BLaER1 treated with 17β-estradiol and CSF1 and Interleukin-3, amounts not matched to agents 10 nM and 100 nM (cell line): Measurements from ENCODE around the gene FARSA.
"Not testable (repeated sequence)": the region's sequence is repeated elsewhere in the genome, so short reads cannot be mapped to it uniquely, and the experiment has no call there.

Experiments used
- H3K27ac ChIP-seq, 11 experiments: shearing (Covaris generic); formaldehyde crosslinking; 2 replicates each; pipeline ENCODE4 v1.8.1; 2022
- H3K27me3 ChIP-seq, 11 experiments: shearing (Covaris generic); formaldehyde crosslinking; 2 replicates each; pipeline ENCODE4 v1.8.1; 2022
- H3K36me3 ChIP-seq, 11 experiments: shearing (Covaris generic); formaldehyde crosslinking; 2 replicates each; pipeline ENCODE4 v1.8.1; 2022
- H3K4me1 ChIP-seq, 10 experiments: shearing (Covaris generic); formaldehyde crosslinking; 2 replicates each; pipeline ENCODE4 v1.8.1; 2022
- H3K4me2 ChIP-seq, 11 experiments: shearing (Covaris generic); formaldehyde crosslinking; 2 replicates each; pipeline ENCODE4 v1.8.1; 2022
- H3K4me3 ChIP-seq, 10 experiments: shearing (Covaris generic); formaldehyde crosslinking; 2 replicates each; pipeline ENCODE4 v1.8.1; 2022
- H3K9ac ChIP-seq, 11 experiments: shearing (Covaris generic); formaldehyde crosslinking; 2 replicates each; pipeline ENCODE4 v1.8.1; 2022
- H3K9me3 ChIP-seq, 11 experiments: shearing (Covaris generic); formaldehyde crosslinking; replicated peaks in 1 of 11; 2 replicates each; pipeline ENCODE4 v1.8.1; 2022
- H4K20me1 ChIP-seq, 11 experiments: shearing (Covaris generic); formaldehyde crosslinking; 2 replicates each; pipeline ENCODE4 v1.8.1; 2022
- Cebpa-rat ChIP-seq, 11 experiments: shearing (Covaris generic); IDR thresholded peaks; 2 replicates each; pipeline ENCODE4 v1.8.1; 2022

FARSA gene

DNA sequence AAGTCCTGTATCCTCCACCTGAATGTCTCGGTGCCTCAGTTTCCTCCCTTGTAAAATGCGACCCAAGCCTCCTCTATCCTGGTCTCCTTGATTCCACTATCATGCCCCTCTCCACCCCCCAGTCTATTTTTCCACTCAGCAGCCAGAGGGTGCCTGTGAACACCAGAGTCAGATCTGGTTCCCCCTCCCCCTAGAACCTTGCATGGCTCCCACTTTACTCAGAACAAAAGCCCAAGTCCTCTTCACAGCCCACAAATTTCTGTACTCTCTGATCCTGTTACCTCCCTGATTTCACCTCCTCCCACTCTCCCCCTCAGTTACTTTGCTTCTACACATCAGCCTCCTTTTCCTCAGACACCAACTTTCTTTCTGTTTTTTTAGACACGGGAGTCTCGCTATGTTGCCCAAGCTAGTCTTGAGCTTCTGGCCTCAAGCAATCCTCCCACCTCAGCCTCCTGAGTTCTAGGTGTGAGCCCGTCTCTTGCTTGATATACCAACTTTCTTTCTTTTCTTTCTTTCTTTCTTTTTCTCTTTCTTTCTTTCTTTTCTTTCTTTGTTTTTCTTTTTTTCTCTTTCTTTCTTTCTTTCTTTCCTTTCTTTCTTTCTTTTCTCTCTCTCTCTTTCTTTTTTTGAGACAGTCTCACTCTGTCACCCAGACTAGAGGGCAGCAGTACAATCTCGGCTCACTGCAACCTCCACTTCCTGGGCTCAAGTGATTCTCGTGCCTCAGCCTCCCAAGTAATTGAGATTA lies 36.7 kb upstream of the FARSA start:
- Histone ChIP-seq H3K9me3 (no peaks in the 10 kb centered on the region), H3K36me3 (no peaks in the 10 kb centered on the region), H3K27ac (no peak overlapping the region), H3K4me1 (peaks cover 19 to 36% (median 31%) of the 10 kb centered on the region in 10 experiments), H3K27me3 (no peaks in the 10 kb centered on the region), H3K9ac (0 out of 22 replicates have a peak overlapping the region, but pooled peaks of 1 of the 11 experiments have one; percentile 28), H3K4me2 (no peak overlapping the region; a peak in 1 of 22 replicates), H3K4me3 (no peak overlapping the region), H4K20me1 (no peaks in the 10 kb centered on the region)
- no peak for TF ChIP-seq Cebpa-rat (IDR thresholded peaks at IDR 0.05)

DNA sequence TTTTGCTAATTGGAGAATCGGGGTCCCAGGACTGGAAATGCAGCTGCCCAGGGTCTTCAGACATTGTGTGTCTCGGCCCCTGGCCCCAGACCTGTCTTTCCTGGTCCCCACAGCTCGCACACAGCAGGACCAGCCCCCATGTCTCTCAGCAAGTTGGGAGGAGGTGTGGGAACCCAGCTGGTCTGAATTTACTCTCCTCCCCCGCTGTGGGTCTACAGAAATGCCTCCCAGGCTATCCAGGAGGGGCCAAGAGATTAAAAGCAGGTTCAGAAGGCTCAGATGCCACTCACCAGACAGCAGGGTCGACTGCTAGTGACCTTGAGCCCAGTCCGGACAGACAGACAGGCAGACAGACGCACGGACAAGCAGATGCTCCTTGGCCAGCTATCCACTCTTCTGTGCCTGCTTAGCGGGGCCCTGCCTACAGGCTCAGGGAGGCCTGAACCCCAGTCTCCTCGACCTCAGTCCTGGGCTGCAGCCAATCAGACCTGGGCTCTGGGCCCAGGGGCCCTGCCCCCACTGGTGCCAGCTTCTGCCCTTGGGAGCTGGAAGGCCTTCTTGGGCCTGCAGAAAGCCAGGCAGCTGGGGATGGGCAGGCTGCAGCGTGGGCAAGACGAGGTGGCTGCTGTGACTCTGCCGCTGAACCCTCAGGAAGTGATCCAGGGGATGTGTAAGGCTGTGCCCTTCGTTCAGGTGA lies 35.9 kb upstream of the FARSA start, which contains the start of gene DAND5:
DAND5 (plus strand) TSS at position 285 of the 697 bp plus-strand sequence; CDS start at position 370, 85 bp downstream.
- TF ChIP-seq Cebpa-rat (IDR thresholded peaks at IDR 0.05) = no peak
- peak within 1 kb of the TSS in 3 of 11 experiments; percentile 9 to 33 (median 20); a peak in 3 of 22 replicates for H3K27ac ChIP-seq
- no peak within 1 kb of the TSS; a peak in 1 of 22 replicates for H3K4me2 ChIP-seq

DNA sequence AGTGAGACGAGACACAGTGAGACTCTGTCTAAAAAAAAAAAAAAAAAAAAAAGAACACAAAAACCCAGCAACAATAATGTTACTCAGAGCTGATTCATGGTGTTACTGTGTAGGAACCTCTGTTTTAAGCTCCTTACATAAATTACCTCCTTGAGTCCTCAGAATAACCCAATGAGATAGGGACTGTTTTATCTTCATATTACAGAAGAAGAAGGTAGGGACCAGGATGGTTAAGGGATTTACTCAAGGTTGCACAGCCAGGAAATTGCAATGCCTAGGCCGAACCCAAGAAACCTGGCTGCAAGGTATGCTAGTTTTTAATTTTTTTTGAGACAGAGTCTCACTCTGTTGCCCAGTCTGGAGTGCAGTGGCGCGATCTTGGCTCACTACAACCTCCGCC lies 34.4 kb upstream of the FARSA start:
- H3K9me3 ChIP-seq = no peaks in the 10 kb centered on the region
- H3K36me3 ChIP-seq = no peaks in the 10 kb centered on the region
- H3K9ac ChIP-seq = no peak overlapping the region
- H3K4me2 ChIP-seq = no peak overlapping the region
- no peak overlapping the region for H3K4me3 ChIP-seq
- H3K4me1 ChIP-seq = peaks cover 0 to 18% (median 11%) of the 10 kb centered on the region in 10 experiments; a peak in 12 of 20 replicates
- no peak for TF ChIP-seq Cebpa-rat (IDR thresholded peaks at IDR 0.05)
- no peak overlapping the region for H3K27ac ChIP-seq
- H3K27me3 ChIP-seq = no peaks in the 10 kb centered on the region
- no peaks in the 10 kb centered on the region for H4K20me1 ChIP-seq

More for the DNA sequence above, 35.9 kb upstream of the FARSA start, which contains the start of gene DAND5:
- no peaks in the 10 kb centered on the region for H3K36me3 ChIP-seq
- no peaks in the 10 kb centered on the region for H3K9me3 ChIP-seq
- peaks cover 14 to 31% (median 26%) of the 10 kb centered on the region in 10 experiments for H3K4me1 ChIP-seq
- no peak within 1 kb of the TSS for H3K4me3 ChIP-seq
- no peaks in the 10 kb centered on the region for H4K20me1 ChIP-seq
- H3K27me3 ChIP-seq = no peaks in the 10 kb centered on the region
- peak within 1 kb of the TSS in 2 of 11 experiments; percentile 28 to 30; a peak in 3 of 22 replicates for H3K9ac ChIP-seq

DNA sequence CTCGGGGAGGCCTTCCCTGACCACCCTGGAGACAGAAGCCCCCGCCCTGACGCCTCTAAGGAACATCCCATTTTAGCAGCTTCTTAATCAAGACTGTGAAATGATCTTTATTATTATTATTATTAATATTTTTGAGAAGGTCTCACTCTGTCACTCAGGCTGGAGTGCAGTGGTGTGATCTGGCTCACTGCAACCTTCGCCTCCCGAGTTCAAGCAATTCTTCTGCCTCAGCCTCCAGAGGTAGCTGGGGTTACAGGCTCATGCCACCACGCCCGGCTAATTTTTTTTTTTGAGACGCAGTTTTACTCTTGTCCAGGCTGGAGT lies 32.3 kb upstream of the FARSA start:
- peak overlapping the region in 6 of 10 experiments; percentile 46 to 68 (median 55); a peak in 6 of 20 replicates for H3K4me3 ChIP-seq
- H3K9ac ChIP-seq = peak overlapping the region in 8 of 11 experiments; percentile 64 to 76 (median 72); a peak in 13 of 22 replicates

DNA sequence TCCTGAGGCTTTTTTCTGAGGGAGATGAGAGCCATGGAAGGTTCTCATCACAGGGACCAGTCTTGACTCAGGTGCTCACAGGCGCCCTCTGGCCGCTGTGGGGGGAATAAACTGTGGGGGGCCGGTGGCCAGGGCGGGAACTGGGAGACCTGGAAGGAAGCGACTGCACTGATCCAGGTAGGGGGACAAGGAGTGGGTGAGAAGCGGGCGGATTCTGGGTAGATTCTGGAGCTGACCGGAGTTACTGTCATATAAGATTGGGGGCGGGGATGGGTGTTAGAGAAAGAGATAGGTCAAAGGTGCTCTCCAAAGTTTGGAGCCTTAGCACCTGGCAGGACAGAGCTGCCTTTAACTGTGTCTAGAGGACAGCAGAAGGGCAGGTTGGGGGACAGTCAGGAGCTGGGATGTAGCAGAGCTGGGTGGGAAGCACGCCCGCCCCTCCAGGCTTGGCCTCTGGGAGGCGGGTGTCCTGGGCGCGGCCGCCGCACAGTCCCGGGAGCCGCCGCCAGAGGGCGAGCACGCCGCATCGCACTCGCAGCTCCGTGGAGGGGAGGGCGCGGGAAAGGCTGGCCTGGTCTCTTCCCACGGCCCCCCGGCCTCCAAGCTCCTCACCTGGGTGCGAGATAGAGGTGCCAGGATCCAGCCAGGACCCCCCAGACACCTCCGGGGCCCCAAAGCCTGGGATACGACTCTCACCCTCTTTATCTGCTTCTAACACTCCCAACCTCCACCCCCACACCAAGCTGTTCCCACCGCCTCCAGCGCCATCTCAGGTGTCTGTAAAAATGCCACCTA lies 31.7 kb upstream of the FARSA start:
- peaks cover 0 to 18% (median 11%) of the 10 kb centered on the region in 10 experiments; a peak in 12 of 20 replicates for H3K4me1 ChIP-seq
- no peak for TF ChIP-seq Cebpa-rat (IDR thresholded peaks at IDR 0.05)
- peak overlapping the region; percentile 39 to 68 (median 54); a peak in 18 of 20 replicates for H3K4me3 ChIP-seq
- H3K9ac ChIP-seq = peak overlapping the region in 10 of 11 experiments; percentile 38 to 76 (median 70); a peak in 19 of 22 replicates
- no peaks in the 10 kb centered on the region for H4K20me1 ChIP-seq
- peak overlapping the region in 9 of 11 experiments; percentile 34 to 68 (median 58); a peak in 14 of 22 replicates for H3K27ac ChIP-seq
- H3K36me3 ChIP-seq = no peaks in the 10 kb centered on the region
- no peaks in the 10 kb centered on the region for H3K27me3 ChIP-seq
- no peaks in the 10 kb centered on the region for H3K9me3 ChIP-seq
- peak overlapping the region; percentile 79 to 99 (median 89) for H3K4me2 ChIP-seq

More for the DNA sequence above, 32.3 kb upstream of the FARSA start:
- TF ChIP-seq Cebpa-rat (IDR thresholded peaks at IDR 0.05) = no peak
- H3K9me3 ChIP-seq = no peaks in the 10 kb centered on the region
- peaks cover 0 to 18% (median 11%) of the 10 kb centered on the region in 10 experiments; a peak in 12 of 20 replicates for H3K4me1 ChIP-seq
- H3K36me3 ChIP-seq = no peaks in the 10 kb centered on the region
- peak overlapping the region in 3 of 11 experiments; percentile 46 to 61 (median 55); a peak in 3 of 22 replicates for H3K27ac ChIP-seq
- H3K4me2 ChIP-seq = peak overlapping the region; percentile 79 to 99 (median 89)
- H4K20me1 ChIP-seq = no peaks in the 10 kb centered on the region
- no peaks in the 10 kb centered on the region for H3K27me3 ChIP-seq

DNA sequence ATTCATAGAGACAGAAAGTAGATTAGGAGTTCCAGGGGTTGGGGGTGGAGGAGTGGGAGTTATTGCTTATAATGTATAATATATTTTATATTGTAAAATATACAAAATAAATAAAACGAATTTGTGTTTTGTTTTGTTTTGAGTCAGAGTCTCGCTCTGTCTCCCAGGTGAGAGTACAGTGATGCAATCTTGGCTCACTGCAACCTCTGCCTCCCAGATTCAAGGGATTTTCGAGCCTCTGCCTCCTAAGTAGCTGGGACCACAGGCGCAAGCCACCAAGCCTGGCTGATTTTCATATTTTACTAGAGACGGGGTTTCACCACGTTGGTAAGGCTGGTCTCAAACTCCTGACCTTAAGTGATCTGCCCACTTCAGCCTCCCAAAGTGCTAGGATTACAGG lies 26.0 kb upstream of the FARSA start:
- Histone ChIP-seq H3K4me1 (peaks cover 25 to 29% (median 28%) of the 10 kb centered on the region in 10 experiments), H3K36me3 (peaks cover 4 to 14% (median 9%) of the 10 kb centered on the region in 11 experiments; a peak in 20 of 22 replicates), H3K9me3 (no peaks in the 10 kb centered on the region), H4K20me1 (peaks cover 0 to 22% (median 14%) of the 10 kb centered on the region in 11 experiments; a peak in 16 of 22 replicates), H3K27me3 (no peaks in the 10 kb centered on the region), H3K4me3 (no peak overlapping the region), H3K4me2 (no peak overlapping the region), H3K27ac (no peak overlapping the region), H3K9ac (no peak overlapping the region)
- no peak for TF ChIP-seq Cebpa-rat (IDR thresholded peaks at IDR 0.05)

DNA sequence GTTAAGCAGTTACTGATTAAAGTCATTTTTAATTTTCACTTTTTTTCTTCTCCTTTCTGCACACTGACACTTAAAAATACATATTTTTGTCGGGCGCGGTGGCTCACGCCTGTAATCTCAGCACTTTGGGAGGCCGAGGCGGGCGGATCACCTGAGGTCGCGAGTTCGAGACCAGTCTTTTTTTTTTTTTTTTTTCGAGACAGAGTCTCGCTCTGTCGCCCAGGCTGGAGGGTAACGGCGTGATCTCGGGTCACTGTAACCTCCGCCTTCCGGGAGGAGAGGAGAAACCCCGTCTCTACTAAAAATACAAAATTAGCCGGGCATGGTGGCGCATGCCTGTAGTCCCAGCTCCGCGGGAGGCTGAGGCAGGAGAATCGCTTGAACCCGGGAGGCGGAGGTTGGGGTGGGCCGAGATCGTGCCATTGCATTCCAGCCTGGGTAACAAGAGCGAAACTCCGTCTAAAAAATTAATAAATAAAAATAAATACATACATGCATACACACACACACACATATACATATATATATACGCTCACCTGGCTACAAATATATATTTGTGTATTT lies 24.0 kb upstream of the FARSA start:
- H3K9me3 ChIP-seq, H3K27me3 ChIP-seq: not testable (repeated sequence)
- Histone ChIP-seq H3K4me2 (peak overlapping the region; percentile 82 to 98 (median 95)), H4K20me1 (peaks cover 8 to 42% (median 33%) of the 10 kb centered on the region in 11 experiments; a peak in 19 of 22 replicates), H3K4me1 (peaks cover 45 to 49% (median 47%) of the 10 kb centered on the region in 10 experiments), H3K9ac (peak overlapping the region; percentile 85 to 98 (median 93)), H3K4me3 (peak overlapping the region; percentile 76 to 97 (median 86)), H3K27ac (peak overlapping the region; percentile 83 to 98 (median 92)), H3K36me3 (peaks cover 22 to 34% (median 29%) of the 10 kb centered on the region in 11 experiments)
